Rectal smooth muscle tissue (tissue), 1 donor: Measurements from ENCODE around the gene BAD.

ENCODE experiments used
- H3K27ac ChIP-seq: one replicate; pipeline ENCODE4 v1.7.0; 2013; ENCODE audit warnings: low read depth, low read length, inconsistent platforms
- H3K27me3 ChIP-seq: one replicate; pipeline ENCODE4 v1.7.0; 2013; ENCODE audit warnings: low read length; ENCODE audit not compliant: control insufficient read depth, insufficient read depth
- H3K36me3 ChIP-seq: one replicate; pipeline ENCODE4 v1.7.0; 2013; ENCODE audit warnings: low read length; ENCODE audit not compliant: control insufficient read depth, insufficient read depth
- H3K4me1 ChIP-seq: one replicate; pipeline ENCODE4 v1.7.0; 2013; ENCODE audit warnings: low read length; ENCODE audit not compliant: control insufficient read depth, insufficient read depth
- H3K4me3 ChIP-seq: one replicate; pipeline ENCODE4 v1.7.0; 2013; ENCODE audit warnings: low read length
- H3K9ac ChIP-seq: one replicate; pipeline ENCODE4 v1.7.0; 2013; ENCODE audit warnings: low read length

Gene BAD

GRCh38 chr11:64225608-64226506 is 58.6 kb downstream of the BAD start, which contains the start of the genes NUDT22 and TRPT1:
NUDT22 (plus strand) TSS chr11:64226274; CDS start chr11:64226653, 379 bp downstream.
TRPT1 (minus strand) TSS chr11:64226186; CDS start chr11:64225860, 326 bp downstream.
- no peaks in the 10 kb centered on the region for H3K27me3 ChIP-seq
- H3K27ac ChIP-seq: peak within 1 kb of the TSS; percentile 88
- H3K36me3 ChIP-seq: peaks cover 3% of the 10 kb centered on the region
- H3K4me3 ChIP-seq: peak within 1 kb of the TSS; percentile 86
- peaks cover 14% of the 10 kb centered on the region for H3K4me1 ChIP-seq
- peak within 1 kb of the TSS; percentile 89 for H3K9ac ChIP-seq

- Histone ChIP-seq H3K9ac (peak overlapping the region; percentile 24), H3K36me3 (peaks cover 4% of the 10 kb centered on the region)
These were observed 59.4 kb downstream of the BAD start for GRCh38 chr11:64224891-64225607.

GRCh38 chr11:64224151-64224890 is 60.1 kb downstream of the BAD start:
- H3K4me1 ChIP-seq: peaks cover 9% of the 10 kb centered on the region
- no peak overlapping the region for H3K4me3 ChIP-seq
- H3K27ac ChIP-seq: no peak overlapping the region

More at GRCh38 chr11:64224891-64225607, 59.4 kb downstream of the BAD start:
- peak overlapping the region; percentile 86 for H3K4me3 ChIP-seq
- H3K27me3 ChIP-seq: no peaks in the 10 kb centered on the region
- H3K4me1 ChIP-seq: peaks cover 14% of the 10 kb centered on the region
- no peak overlapping the region for H3K27ac ChIP-seq

GRCh38 chr11:64223001-64223651 is 61.3 kb downstream of the BAD start:
- Histone ChIP-seq H3K27me3 (no peaks in the 10 kb centered on the region), H3K4me3 (no peak overlapping the region), H3K27ac (no peak overlapping the region), H3K36me3 (peaks cover 4% of the 10 kb centered on the region), H3K4me1 (peaks cover 9% of the 10 kb centered on the region), H3K9ac (no peak overlapping the region)

More at GRCh38 chr11:64224151-64224890, 60.1 kb downstream of the BAD start:
- no peak overlapping the region for H3K9ac ChIP-seq
- no peaks in the 10 kb centered on the region for H3K27me3 ChIP-seq
- H3K36me3 ChIP-seq: peaks cover 4% of the 10 kb centered on the region

- Histone ChIP-seq H3K27me3 (no peaks in the 10 kb centered on the region), H3K36me3 (peaks cover 4% of the 10 kb centered on the region), H3K9ac (no peak overlapping the region), H3K27ac (no peak overlapping the region), H3K4me1 (peaks cover 9% of the 10 kb centered on the region), H3K4me3 (no peak overlapping the region)
These were observed 61.8 kb downstream of the BAD start for GRCh38 chr11:64222651-64223000.

GRCh38 chr11:64220798-64221197 is 63.7 kb downstream of the BAD start:
- Histone ChIP-seq H3K36me3 (peaks cover 4% of the 10 kb centered on the region), H3K27ac (no peak overlapping the region), H3K27me3 (no peaks in the 10 kb centered on the region), H3K4me1 (no peaks in the 10 kb centered on the region), H3K9ac (no peak overlapping the region), H3K4me3 (no peak overlapping the region)

- H3K36me3 ChIP-seq: peaks cover 4% of the 10 kb centered on the region
- H3K9ac ChIP-seq: no peak overlapping the region
These were observed 64.2 kb downstream of the BAD start for GRCh38 chr11:64220271-64220670.

More at GRCh38 chr11:64220271-64220670, 64.2 kb downstream of the BAD start:
- Histone ChIP-seq H3K27ac (no peak overlapping the region), H3K27me3 (no peaks in the 10 kb centered on the region), H3K4me1 (no peaks in the 10 kb centered on the region), H3K4me3 (no peak overlapping the region)
